ENCODE results near the gene GLIS2. TPM values are rescaled to one million over a fixed set of nuclear protein-coding genes. Genes with fewer than 3 reads are reported as not detected.

GLIS2 gene
- total RNA-seq, 1 experiment from 2014 or later = 44.2 TPM

DNA sequence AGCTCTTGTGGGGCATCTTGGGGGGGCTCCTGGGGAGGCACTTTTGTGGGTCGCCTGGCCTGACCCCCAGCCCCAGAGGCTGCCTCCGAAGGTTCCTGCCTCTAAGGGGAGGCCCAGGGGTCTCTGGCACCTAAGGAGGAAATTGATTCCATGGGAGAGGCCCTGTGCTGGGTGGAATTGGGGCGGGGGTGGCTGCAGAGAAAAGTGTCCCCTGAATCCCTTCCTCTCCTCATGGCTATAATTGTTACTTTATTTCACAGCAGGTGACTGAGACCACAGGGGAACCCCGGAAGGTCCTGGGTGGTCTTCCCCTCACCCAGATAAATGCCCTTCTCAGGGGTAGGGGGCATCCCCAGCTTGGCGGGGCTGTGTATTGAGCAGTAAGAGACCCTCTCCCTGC lies 3.1 kb downstream of the GLIS2 start:
- no peak overlapping the region for H3K4me3 ChIP-seq
- intact Hi-C loops (cut with micrococcal nuclease; ENCODE audit: unreplicated experiment) = loop anchor here (5.0 kb wide), 1 partner anchor 47 kb away; the partner anchor contains the start of gene TFAP4
- no peak overlapping the region for H2AFZ ChIP-seq
- no peak for TF ChIP-seq EZH2 (IDR thresholded peaks at IDR 0.05; ENCODE audit: low read depth)
- TF ChIP-seq, protein P1, sequence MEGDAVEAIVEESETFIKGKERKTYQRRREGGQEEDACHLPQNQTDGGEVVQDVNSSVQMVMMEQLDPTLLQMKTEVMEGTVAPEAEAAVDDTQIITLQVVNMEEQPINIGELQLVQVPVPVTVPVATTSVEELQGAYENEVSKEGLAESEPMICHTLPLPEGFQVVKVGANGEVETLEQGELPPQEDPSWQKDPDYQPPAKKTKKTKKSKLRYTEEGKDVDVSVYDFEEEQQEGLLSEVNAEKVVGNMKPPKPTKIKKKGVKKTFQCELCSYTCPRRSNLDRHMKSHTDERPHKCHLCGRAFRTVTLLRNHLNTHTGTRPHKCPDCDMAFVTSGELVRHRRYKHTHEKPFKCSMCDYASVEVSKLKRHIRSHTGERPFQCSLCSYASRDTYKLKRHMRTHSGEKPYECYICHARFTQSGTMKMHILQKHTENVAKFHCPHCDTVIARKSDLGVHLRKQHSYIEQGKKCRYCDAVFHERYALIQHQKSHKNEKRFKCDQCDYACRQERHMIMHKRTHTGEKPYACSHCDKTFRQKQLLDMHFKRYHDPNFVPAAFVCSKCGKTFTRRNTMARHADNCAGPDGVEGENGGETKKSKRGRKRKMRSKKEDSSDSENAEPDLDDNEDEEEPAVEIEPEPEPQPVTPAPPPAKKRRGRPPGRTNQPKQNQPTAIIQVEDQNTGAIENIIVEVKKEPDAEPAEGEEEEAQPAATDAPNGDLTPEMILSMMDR (conservative IDR thresholded peaks at IDR 0.05) = no peak
- no TSS peak for BruUV-seq (replicated peaks)
- H3K9me3 ChIP-seq (ENCODE audit: insufficient read depth, low read depth) = no peaks in the 10 kb centered on the region
- H3K36me3 ChIP-seq (ENCODE audit: low read depth) = no peaks in the 10 kb centered on the region
- ChIA-PET POLR2A (ENCODE audit: unreplicated experiment) (no interaction called here), CTCF (interaction anchor here (0.7 kb wide), 1 partner anchor 17 kb away, joined by 5 read pairs; no protein-coding TSS in a partner anchor)
- peaks cover 41% of the 10 kb centered on the region for H4K20me1 ChIP-seq (ENCODE audit: insufficient read depth)
- peaks cover 23% of the 10 kb centered on the region for H3K79me2 ChIP-seq (ENCODE audit: low read depth)
- no peaks in the 10 kb centered on the region for H3K9me2 ChIP-seq (ENCODE audit: insufficient read depth)
- no peak overlapping the region for H3K27ac ChIP-seq
- H3K27me3 ChIP-seq (ENCODE audit: insufficient read depth, low read depth) = no peaks in the 10 kb centered on the region
- peaks cover 20% of the 10 kb centered on the region for H3K4me1 ChIP-seq (replicated peaks; ENCODE audit: insufficient read depth)
- no peak overlapping the region for H3K4me2 ChIP-seq
- H3F3A ChIP-seq (ENCODE audit: insufficient read depth, low read depth) = peaks cover 29% of the 10 kb centered on the region
- DNase-seq = no peak

- no peak overlapping the region for H3K4me3 ChIP-seq
- H3K4me2 ChIP-seq = no peak overlapping the region
- DNase-seq = no peak
- ChIA-PET CTCF (no interaction called here), POLR2A (ENCODE audit: unreplicated experiment) (no interaction called here)
- peaks cover 23% of the 10 kb centered on the region for H3K79me2 ChIP-seq (ENCODE audit: low read depth)
- peaks cover 49% of the 10 kb centered on the region for H4K20me1 ChIP-seq (ENCODE audit: insufficient read depth)
- H2AFZ ChIP-seq = no peak overlapping the region
- H3K4me1 ChIP-seq (replicated peaks; ENCODE audit: insufficient read depth) = peaks cover 17% of the 10 kb centered on the region
- TF ChIP-seq, protein P1 (conservative IDR thresholded peaks at IDR 0.05) = no peak
- TF ChIP-seq EZH2 (IDR thresholded peaks at IDR 0.05; ENCODE audit: low read depth) = no peak
- intact Hi-C loops (cut with micrococcal nuclease; ENCODE audit: unreplicated experiment) = loop anchor here (5.0 kb wide), 1 partner anchor 47 kb away; the partner anchor contains the start of gene TFAP4
- H3K36me3 ChIP-seq (ENCODE audit: low read depth) = no peaks in the 10 kb centered on the region
- no TSS peak for BruUV-seq (replicated peaks)
- no peaks in the 10 kb centered on the region for H3K9me2 ChIP-seq (ENCODE audit: insufficient read depth)
- peaks cover 22% of the 10 kb centered on the region for H3F3A ChIP-seq (ENCODE audit: insufficient read depth, low read depth)
- H3K27ac ChIP-seq = no peak overlapping the region
- no peaks in the 10 kb centered on the region for H3K27me3 ChIP-seq (ENCODE audit: insufficient read depth, low read depth)
- H3K9me3 ChIP-seq (ENCODE audit: insufficient read depth, low read depth) = no peaks in the 10 kb centered on the region
Observed at GRCh38 chr16:4319454-4320421, 3.9 kb downstream of the GLIS2 start.

DNA sequence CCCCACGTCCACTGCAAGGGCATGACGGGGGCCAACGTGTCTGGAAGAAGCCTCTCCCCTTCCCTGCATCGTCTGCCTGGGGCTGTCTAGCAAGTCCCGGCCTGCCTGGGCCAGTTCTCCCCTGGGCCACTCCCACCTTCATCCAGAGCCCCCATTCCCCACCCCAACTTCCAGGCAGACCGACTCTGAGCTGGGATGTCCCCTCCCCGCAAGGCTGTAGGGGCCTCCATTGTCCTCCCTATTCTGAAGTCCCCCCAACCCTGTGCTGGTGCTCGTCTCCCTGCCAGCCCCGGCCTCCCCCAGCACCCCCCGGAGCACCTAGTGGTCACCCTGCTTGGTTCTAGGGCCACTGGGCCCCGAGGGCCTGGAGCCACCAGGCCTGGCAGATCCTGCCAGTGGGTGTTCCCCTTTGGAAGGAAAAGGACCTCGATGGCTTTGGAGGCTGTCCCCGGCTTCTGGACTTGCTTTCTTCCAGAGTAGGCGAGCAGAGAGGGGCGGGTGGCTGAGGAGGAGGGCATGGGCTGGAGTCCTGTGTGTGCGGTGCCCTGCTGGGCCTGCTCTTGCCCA lies 4.8 kb downstream of the GLIS2 start:
- ChIA-PET CTCF (no interaction called here), POLR2A (ENCODE audit: unreplicated experiment) (no interaction called here)
- peaks cover 14% of the 10 kb centered on the region for H3K4me1 ChIP-seq (replicated peaks; ENCODE audit: insufficient read depth)
- H3K36me3 ChIP-seq (ENCODE audit: low read depth) = no peaks in the 10 kb centered on the region
- H3K9me3 ChIP-seq (ENCODE audit: insufficient read depth, low read depth) = no peaks in the 10 kb centered on the region
- intact Hi-C loops (cut with micrococcal nuclease; ENCODE audit: unreplicated experiment) = no loop called here
- H3K27me3 ChIP-seq (ENCODE audit: insufficient read depth, low read depth) = no peaks in the 10 kb centered on the region
- H2AFZ ChIP-seq = no peak overlapping the region
- no peak overlapping the region for H3K27ac ChIP-seq
- peaks cover 18% of the 10 kb centered on the region for H3F3A ChIP-seq (ENCODE audit: insufficient read depth, low read depth)
- no peak overlapping the region for H3K4me3 ChIP-seq
- H3K79me2 ChIP-seq (ENCODE audit: low read depth) = peaks cover 23% of the 10 kb centered on the region
- no peak overlapping the region for H3K4me2 ChIP-seq
- H4K20me1 ChIP-seq (ENCODE audit: insufficient read depth) = peaks cover 53% of the 10 kb centered on the region
- no TSS peak for BruUV-seq (replicated peaks)
- TF ChIP-seq, protein P1 (conservative IDR thresholded peaks at IDR 0.05) = no peak
- TF ChIP-seq EZH2 (IDR thresholded peaks at IDR 0.05; ENCODE audit: low read depth) = no peak
- H3K9me2 ChIP-seq (ENCODE audit: insufficient read depth) = no peaks in the 10 kb centered on the region
- no peak for DNase-seq

Measured in PC-9 (cell line).